CD8-positive, alpha-beta memory T cell (primary cell): ENCODE results near the gene SERPINH1. TPM values are rescaled to one million over a fixed set of nuclear protein-coding genes. Genes with fewer than 3 reads are reported as not detected.
A peak's percentile ranks its signal among the peaks of the same experiment; 100 is the strongest.

ENCODE experiments used
- CTCF ChIA-PET: fragments of 350-600 bp; sonication (Branson Sonifier 250); formaldehyde crosslinking; loops from one replicate; lab custom pipeline; 2021; ENCODE audit warnings: antibody characterized with exemption; lab: Charles Lee
- POLR2A ChIA-PET: fragments of 350-600 bp; sonication (Branson Sonifier 250); formaldehyde crosslinking; loops from one replicate; lab custom pipeline; 2021; ENCODE audit warnings: antibody characterized with exemption; lab: Charles Lee
- DNase-seq, 5 donors: peaks; one replicate each; pipeline versions ENCODE4 v3.0.0 to v3.0.0-alpha.2; 2020 to 2022; ENCODE audit warnings: mixed read lengths in 1 of 5
- H3K27ac ChIP-seq: one replicate; pipeline ENCODE4 v1.7.0; 2013; ENCODE audit warnings: low read depth, mild to moderate bottlenecking, low read length, moderate library complexity
- H3K27me3 ChIP-seq: 2 replicates; pipeline ENCODE4 v1.7.0; 2013; ENCODE audit warnings: low read length, mild to moderate bottlenecking; ENCODE audit not compliant: insufficient read depth, poor library complexity, severe bottlenecking
- H3K36me3 ChIP-seq: 2 replicates; pipeline ENCODE4 v1.7.0; 2013; ENCODE audit warnings: mild to moderate bottlenecking, low read length, moderate library complexity; ENCODE audit not compliant: insufficient read depth
- H3K4me1 ChIP-seq: 2 replicates; pipeline ENCODE4 v1.7.0; 2013; ENCODE audit warnings: mild to moderate bottlenecking, low read length, moderate library complexity; ENCODE audit not compliant: insufficient read depth
- H3K4me3 ChIP-seq: 2 replicates; pipeline ENCODE4 v1.7.0; 2013; ENCODE audit warnings: mild to moderate bottlenecking, low read length
- H3K9me3 ChIP-seq: 2 replicates; pipeline ENCODE4 v1.7.0; 2013; ENCODE audit warnings: mild to moderate bottlenecking, low read length
- H3K27ac Mint-ChIP-seq, 8 donors: one replicate each; pipeline ENCODE4 v1.8.0; 2020 to 2021; ENCODE audit warnings: mixed read lengths in 8 of 8, mild to moderate bottlenecking in 6 of 8, inconsistent platforms in 3 of 8, moderate library complexity in 3 of 8
- H3K27me3 Mint-ChIP-seq, 2 donors: one replicate each; pipeline ENCODE4 v1.8.0; 2020 to 2021; ENCODE audit warnings: mixed read lengths in 2 of 2, mild to moderate bottlenecking in 1 of 2, moderate library complexity in 1 of 2
- H3K36me3 Mint-ChIP-seq, 3 donors: one replicate each; pipeline ENCODE4 v1.8.0; 2020 to 2021; ENCODE audit warnings: mixed read lengths in 3 of 3, inconsistent platforms in 1 of 3, mild to moderate bottlenecking in 1 of 3
- H3K4me1 Mint-ChIP-seq, 3 donors: one replicate each; pipeline ENCODE4 v1.8.0; 2020 to 2021; ENCODE audit warnings: mixed read lengths in 3 of 3, inconsistent platforms in 1 of 3, mild to moderate bottlenecking in 1 of 3
- H3K4me3 Mint-ChIP-seq, 7 donors: one replicate each; pipeline ENCODE4 v1.8.0; 2020 to 2021; ENCODE audit warnings: mixed read lengths in 7 of 7, mild to moderate bottlenecking in 6 of 7, moderate library complexity in 4 of 7, inconsistent platforms in 2 of 7
- H3K9me3 Mint-ChIP-seq, 5 donors: one replicate each; pipeline ENCODE4 v1.8.0; 2020 to 2022; ENCODE audit warnings: mixed read lengths in 5 of 5, mild to moderate bottlenecking in 3 of 5, moderate library complexity in 2 of 5, inconsistent platforms in 1 of 5
- polyA plus RNA-seq: library from polyadenylated mRNA; unstranded; fragments of 300-500 nt; fragmentation: Illumina TruSeq; gene quantifications from one replicate; pipeline ENCODE4 v1.2.3, GENCODE V29; 2021
- total RNA-seq, 2 experiments: library from RNA; stranded (reverse); gene quantifications; one replicate each; pipeline ENCODE4 v1.2.3, GENCODE V29; 2021

The SERPINH1 gene
- total and polyA plus RNA-seq, 3 experiments from 2014 or later: 8.4 to 21.1 (median 20.7) TPM

- no peaks in the 10 kb centered on the region for H3K27me3 ChIP-seq
- H3K36me3 Mint-ChIP-seq: no peaks in the 10 kb centered on the region
- H3K4me3 Mint-ChIP-seq: no peak overlapping the region
- H3K9me3 Mint-ChIP-seq: no peaks in the 10 kb centered on the region
- no peak for DNase-seq
- CTCF ChIA-PET: interaction anchor here (1.0 to 1.7 kb wide), 4 partner anchors 9 to 24 kb away, joined by 3 to 5 read pairs (median 4); no protein-coding TSS in a partner anchor
- H3K4me1 ChIP-seq: no peaks in the 10 kb centered on the region
- H3K4me3 ChIP-seq: no peak overlapping the region
- H3K27me3 Mint-ChIP-seq: peaks cover 6% of the 10 kb centered on the region in 2 donors
- no peaks in the 10 kb centered on the region for H3K9me3 ChIP-seq
- no peaks in the 10 kb centered on the region for H3K36me3 ChIP-seq
- no peak overlapping the region for H3K27ac Mint-ChIP-seq
- POLR2A ChIA-PET: no interaction called here
- no peak overlapping the region for H3K27ac ChIP-seq
- no peaks in the 10 kb centered on the region for H3K4me1 Mint-ChIP-seq
Observed at GRCh38 chr11:75553182-75553581, 8.9 kb upstream of the SERPINH1 start.

GRCh38 chr11:75553889-75554257 lies 8.2 kb upstream of the SERPINH1 start:
- Mint-ChIP-seq H3K4me3 (no peak overlapping the region), H3K9me3 (no peaks in the 10 kb centered on the region), H3K4me1 (no peaks in the 10 kb centered on the region), H3K36me3 (no peaks in the 10 kb centered on the region), H3K27ac (no peak overlapping the region), H3K27me3 (peaks cover 6% of the 10 kb centered on the region in 2 donors)
- POLR2A ChIA-PET: interaction anchor here (1.3 kb wide), 1 partner anchor 12 kb away, joined by 4 read pairs; no protein-coding TSS in a partner anchor
- Histone ChIP-seq H3K4me1 (no peaks in the 10 kb centered on the region), H3K36me3 (no peaks in the 10 kb centered on the region), H3K4me3 (no peak overlapping the region), H3K9me3 (no peaks in the 10 kb centered on the region), H3K27me3 (no peaks in the 10 kb centered on the region), H3K27ac (peak overlapping the region; percentile 24)
- CTCF ChIA-PET: interaction anchor here (1.0 to 1.7 kb wide), 3 partner anchors 10 to 24 kb away, joined by 4 to 5 read pairs (median 5); no protein-coding TSS in a partner anchor
- no peak for DNase-seq

GRCh38 chr11:75554258-75555022 lies 7.6 kb upstream of the SERPINH1 start:
- POLR2A ChIA-PET: interaction anchor here (1.3 kb wide), 1 partner anchor 11 kb away, joined by 4 read pairs; no protein-coding TSS in a partner anchor

GRCh38 chr11:75555079-75555811 lies 6.8 kb upstream of the SERPINH1 start:
- DNase-seq: no peak
- Histone ChIP-seq H3K4me3 (no peak overlapping the region), H3K9me3 (no peaks in the 10 kb centered on the region), H3K27me3 (no peaks in the 10 kb centered on the region), H3K4me1 (no peaks in the 10 kb centered on the region), H3K27ac (no peak overlapping the region), H3K36me3 (no peaks in the 10 kb centered on the region)
- H3K36me3 Mint-ChIP-seq: no peaks in the 10 kb centered on the region
- H3K4me3 Mint-ChIP-seq: no peak overlapping the region
- H3K9me3 Mint-ChIP-seq: no peaks in the 10 kb centered on the region
- POLR2A ChIA-PET: no interaction called here
- H3K27me3 Mint-ChIP-seq: peaks cover 6% of the 10 kb centered on the region in 2 donors
- CTCF ChIA-PET: no interaction called here
- no peaks in the 10 kb centered on the region for H3K4me1 Mint-ChIP-seq
- H3K27ac Mint-ChIP-seq: peak overlapping the region in 2 of 8 donors; percentile 33 to 84

More at GRCh38 chr11:75554258-75555022, 7.6 kb upstream of the SERPINH1 start:
- no peaks in the 10 kb centered on the region for H3K36me3 ChIP-seq
- Mint-ChIP-seq H3K9me3 (no peaks in the 10 kb centered on the region), H3K27me3 (peaks cover 6% of the 10 kb centered on the region in 2 donors), H3K4me1 (no peaks in the 10 kb centered on the region), H3K4me3 (no peak overlapping the region), H3K36me3 (no peaks in the 10 kb centered on the region), H3K27ac (no peak overlapping the region)
- H3K27me3 ChIP-seq: no peaks in the 10 kb centered on the region
- no peak overlapping the region for H3K4me3 ChIP-seq
- H3K9me3 ChIP-seq: no peaks in the 10 kb centered on the region
- H3K27ac ChIP-seq: peak overlapping the region; percentile 24
- CTCF ChIA-PET: interaction anchor here (1.3 to 1.7 kb wide), 2 partner anchors 10 to 12 kb away, joined by 5 read pairs; no protein-coding TSS in a partner anchor
- H3K4me1 ChIP-seq: no peaks in the 10 kb centered on the region
- no peak for DNase-seq

GRCh38 chr11:75556275-75556674 lies 5.8 kb upstream of the SERPINH1 start:
- CTCF ChIA-PET: no interaction called here
- H3K27ac Mint-ChIP-seq: no peak overlapping the region
- no peaks in the 10 kb centered on the region for H3K36me3 Mint-ChIP-seq
- H3K27me3 ChIP-seq: no peaks in the 10 kb centered on the region
- POLR2A ChIA-PET: no interaction called here
- H3K4me1 Mint-ChIP-seq: peaks cover 2 to 6% (median 5%) of the 10 kb centered on the region in 3 donors
- H3K9me3 ChIP-seq: no peaks in the 10 kb centered on the region
- H3K36me3 ChIP-seq: no peaks in the 10 kb centered on the region
- no peak overlapping the region for H3K27ac ChIP-seq
- no peak for DNase-seq
- no peaks in the 10 kb centered on the region for H3K9me3 Mint-ChIP-seq
- peaks cover 6 to 8% of the 10 kb centered on the region in 2 donors for H3K27me3 Mint-ChIP-seq
- no peak overlapping the region for H3K4me3 Mint-ChIP-seq
- H3K4me1 ChIP-seq: peaks cover 3% of the 10 kb centered on the region
- no peak overlapping the region for H3K4me3 ChIP-seq

GRCh38 chr11:75557666-75558494 lies 4.2 kb upstream of the SERPINH1 start:
- CTCF ChIA-PET: no interaction called here

GRCh38 chr11:75558939-75559843 lies 2.9 kb upstream of the SERPINH1 start:
- Mint-ChIP-seq H3K36me3 (peaks cover 0 to 8% (median 0%) of the 10 kb centered on the region in 3 donors), H3K4me3 (peak overlapping the region in 2 of 7 donors; percentile 74 to 78), H3K27me3 (peaks cover 6 to 8% of the 10 kb centered on the region in 2 donors), H3K27ac (peak overlapping the region in 1 of 8 donors; percentile 58), H3K4me1 (peaks cover 25 to 32% (median 32%) of the 10 kb centered on the region in 3 donors), H3K9me3 (no peaks in the 10 kb centered on the region)
- Histone ChIP-seq H3K36me3 (no peaks in the 10 kb centered on the region), H3K27me3 (no peaks in the 10 kb centered on the region), H3K4me1 (peaks cover 21% of the 10 kb centered on the region), H3K4me3 (no peak overlapping the region), H3K9me3 (no peaks in the 10 kb centered on the region), H3K27ac (peak overlapping the region; percentile 19)
- POLR2A ChIA-PET: interaction anchor here (0.5 kb wide), 1 partner anchor 82 kb away, joined by 3 read pairs; no protein-coding TSS in a partner anchor
- DNase-seq: no peak
- CTCF ChIA-PET: interaction anchor here (0.6 to 1.3 kb wide), 2 partner anchors 28 to 283 kb away, joined by 3 read pairs; no protein-coding TSS in a partner anchor

More at GRCh38 chr11:75557666-75558494, 4.2 kb upstream of the SERPINH1 start:
- DNase-seq: no peak
- H3K9me3 Mint-ChIP-seq: no peaks in the 10 kb centered on the region
- no peaks in the 10 kb centered on the region for H3K27me3 ChIP-seq
- H3K27me3 Mint-ChIP-seq: peaks cover 6 to 9% of the 10 kb centered on the region in 2 donors
- peak overlapping the region in 1 of 8 donors; percentile 24 for H3K27ac Mint-ChIP-seq
- H3K36me3 Mint-ChIP-seq: peaks cover 0 to 8% (median 0%) of the 10 kb centered on the region in 3 donors
- H3K27ac ChIP-seq: no peak overlapping the region
- H3K4me1 Mint-ChIP-seq: peaks cover 12 to 21% (median 19%) of the 10 kb centered on the region in 3 donors
- POLR2A ChIA-PET: no interaction called here
- H3K9me3 ChIP-seq: no peaks in the 10 kb centered on the region
- H3K4me3 Mint-ChIP-seq: peak overlapping the region in 1 of 7 donors; percentile 74
- H3K4me3 ChIP-seq: no peak overlapping the region
- no peaks in the 10 kb centered on the region for H3K36me3 ChIP-seq
- H3K4me1 ChIP-seq: peaks cover 12% of the 10 kb centered on the region
